Liver (tissue), 9 donors: Measurements from ENCODE around the gene TMEM109. TPM values are rescaled to one million over a fixed set of nuclear protein-coding genes. Genes with fewer than 3 reads are reported as not detected.

Source experiments
- DNase-seq: peaks from one replicate; pipeline ENCODE4 v3.0.0-alpha.2; 2017; ENCODE audit warnings: low spot score
- H3K27ac ChIP-seq, 2 donors: one replicate each; pipeline ENCODE4 v1.7.0; 2013; ENCODE audit warnings: inconsistent platforms in 2 of 2, low read length in 2 of 2, control low read depth in 1 of 2, low read depth in 1 of 2, mild to moderate bottlenecking in 1 of 2
- H3K27me3 ChIP-seq, 4 donors: one replicate each; pipeline versions ENCODE4 v1.6.1 to v1.7.0; 2013; ENCODE audit warnings: low read length in 3 of 4, inconsistent platforms in 1 of 4, mild to moderate bottlenecking in 1 of 4, moderate library complexity in 1 of 4; ENCODE audit not compliant: control insufficient read depth in 4 of 4, insufficient read depth in 4 of 4
- H3K36me3 ChIP-seq, 4 donors: one replicate each; pipeline versions ENCODE4 v1.6.1 to v1.7.0; 2013; ENCODE audit warnings: low read length in 3 of 4, mild to moderate bottlenecking in 3 of 4, low read depth in 1 of 4, moderate library complexity in 1 of 4; ENCODE audit not compliant: control insufficient read depth in 4 of 4, insufficient read depth in 3 of 4
- H3K4me1 ChIP-seq, 4 donors: one replicate each; pipeline versions ENCODE4 v1.6.1 to v1.7.0; 2013; ENCODE audit warnings: low read length in 3 of 4, mild to moderate bottlenecking in 3 of 4, moderate library complexity in 1 of 4; ENCODE audit not compliant: control insufficient read depth in 4 of 4, insufficient read depth in 4 of 4
- H3K4me3 ChIP-seq, 3 donors: one replicate each; pipeline versions ENCODE4 v1.6.1 to v1.7.0; 2013; ENCODE audit warnings: low read length in 3 of 3, control low read depth in 1 of 3, low read depth in 1 of 3, mild to moderate bottlenecking in 1 of 3
- H3K9ac ChIP-seq, 2 donors: one replicate each; pipeline ENCODE4 v1.7.0; 2013; ENCODE audit warnings: low read length in 2 of 2, mild to moderate bottlenecking in 2 of 2, moderate library complexity in 2 of 2, control low read depth in 1 of 2, low read depth in 1 of 2
- H3K9me3 ChIP-seq, 4 donors: one replicate each; pipeline versions ENCODE4 v1.6.1 to v1.7.0; 2013; ENCODE audit warnings: low read length in 3 of 4; ENCODE audit not compliant: control insufficient read depth in 4 of 4
- FOXA1 ChIP-seq: IDR thresholded peaks from 2 replicates; pipeline ENCODE4 v1.6.1; 2016; ENCODE audit warnings: antibody characterized with exemption
- FOXA2 ChIP-seq: IDR thresholded peaks from 2 replicates; pipeline ENCODE4 v1.6.1; 2016; ENCODE audit warnings: antibody characterized with exemption
- GABPA ChIP-seq, 2 donors: IDR thresholded peaks in 1 of 2; conservative IDR thresholded peaks in 1 of 2; 2 replicates each; pipeline ENCODE4 v1.6.1; 2016; ENCODE audit warnings: antibody characterized with exemption in 2 of 2, mild to moderate bottlenecking in 1 of 2, moderate library complexity in 1 of 2
- HNF4A ChIP-seq, 2 donors: conservative IDR thresholded peaks; 2 replicates each; pipeline ENCODE4 v1.6.1; 2016; ENCODE audit warnings: antibody characterized with exemption in 2 of 2, mild to moderate bottlenecking in 2 of 2
- HNF4G ChIP-seq: IDR thresholded peaks from 2 replicates; pipeline ENCODE4 v1.6.1; 2016; ENCODE audit warnings: antibody characterized with exemption
- JUND ChIP-seq, 2 donors: IDR thresholded peaks; 2 replicates each; pipeline ENCODE4 v1.6.1; 2016; ENCODE audit warnings: antibody characterized with exemption in 2 of 2
- NR2F2 ChIP-seq: IDR thresholded peaks from 2 replicates; pipeline ENCODE4 v1.6.1; 2016; ENCODE audit warnings: antibody characterized with exemption
- RAD21 ChIP-seq, 2 donors: IDR thresholded peaks; 2 replicates each; pipeline ENCODE4 v1.6.1; 2016; ENCODE audit warnings: antibody characterized with exemption in 2 of 2, mild to moderate bottlenecking in 2 of 2
- RXRA ChIP-seq, 2 donors: IDR thresholded peaks; 2 replicates each; pipeline ENCODE4 v1.6.1; 2017 to 2018; ENCODE audit warnings: antibody characterized with exemption in 2 of 2, mild to moderate bottlenecking in 1 of 2
- SP1 ChIP-seq: IDR thresholded peaks from 2 replicates; pipeline ENCODE4 v1.6.1; 2018; ENCODE audit warnings: antibody characterized with exemption, mild to moderate bottlenecking
- TAF1 ChIP-seq: conservative IDR thresholded peaks from 2 replicates; pipeline ENCODE4 v1.6.1; 2016; ENCODE audit warnings: antibody characterized with exemption, mild to moderate bottlenecking
- YY1 ChIP-seq: IDR thresholded peaks from 2 replicates; pipeline ENCODE4 v1.6.1; 2016; ENCODE audit warnings: antibody characterized with exemption, mild to moderate bottlenecking
- WGBS: extraction: QIAGEN DNeasy Blood & Tissue Kit; methylation state at CpG from one replicate; pipeline ENCODE4 v1.1.7; 2013; 5-methylcytosine and 5-hydroxymethylcytosine counted together
- polyA plus RNA-seq, 2 donors: library from polyadenylated mRNA; stranded (reverse) in 1 of 2; unstranded in 1 of 2; fragments of 200-250 nt in 1 of 2; fragments of >200 nt in 1 of 2; fragmentation: Nextera tagmentation in 1 of 2; extraction: Ambion mirVana in 1 of 2; gene quantifications; one replicate each; pipeline versions ENCODE4 v1.2.1 to v1.2.3, GENCODE V29; 2013 to 2015
- total RNA-seq, 2 donors: library from RNA; depleted of rRNA; stranded (reverse); fragments of >200 nt; gene quantifications; one replicate each; pipeline ENCODE4 v1.2.3, GENCODE V29; 2014
- TF ChIP-seq, protein P1 (sequence below): fragments of 150-350 bp; IDR thresholded peaks from 2 replicates; pipeline ENCODE4 v1.5.1; 2017; ENCODE audit warnings: improper control_type of control experiment, low read depth, low read length; ENCODE audit not compliant: missing input control
- TF ChIP-seq, protein P2 (sequence below): IDR thresholded peaks from 2 replicates; pipeline ENCODE4 v1.6.1; 2016; ENCODE audit warnings: antibody characterized with exemption
- TF ChIP-seq, protein P3 (sequence below): IDR thresholded peaks from 2 replicates; pipeline ENCODE4 v1.6.1; 2016; ENCODE audit warnings: antibody characterized with exemption
- TF ChIP-seq, protein P4 (sequence below): IDR thresholded peaks from 2 replicates; pipeline ENCODE4 v1.6.1; 2016; ENCODE audit warnings: antibody characterized with exemption, mild to moderate bottlenecking
- TF ChIP-seq, protein P5 (sequence below): IDR thresholded peaks from 2 replicates; pipeline ENCODE4 v1.6.1; 2016; ENCODE audit warnings: antibody characterized with exemption
- donor health status: healthy.
- donor health status: healthy.
- donor health status: healthy.
- donor health status: healthy.
- donor health status: healthy.

TMEM109 gene
- total and polyA plus RNA-seq, 4 donors: 20.6 to 40.3 (median 30.6) TPM

DNA sequence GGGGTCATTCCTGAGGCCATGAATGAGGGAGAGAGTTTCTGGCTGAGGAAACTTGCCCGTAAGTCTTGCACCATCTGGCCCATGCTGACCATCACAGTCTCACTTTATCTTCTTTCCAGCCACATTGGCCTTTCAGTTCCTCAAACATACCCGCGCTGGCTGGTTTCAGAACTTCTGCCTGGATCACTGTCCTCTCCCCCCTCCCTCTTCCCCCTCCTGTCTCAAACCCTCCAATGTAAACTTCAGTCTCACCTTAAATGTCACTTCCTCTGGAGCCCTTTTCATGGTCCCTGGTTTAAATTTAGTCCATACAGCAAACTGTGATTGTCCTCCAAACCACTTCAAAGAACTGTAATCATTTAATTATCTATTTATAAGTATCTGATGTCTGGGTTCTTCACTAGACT, 3.7 kb upstream of the TMEM109 start (continued):
- TF ChIP-seq, protein P1, sequence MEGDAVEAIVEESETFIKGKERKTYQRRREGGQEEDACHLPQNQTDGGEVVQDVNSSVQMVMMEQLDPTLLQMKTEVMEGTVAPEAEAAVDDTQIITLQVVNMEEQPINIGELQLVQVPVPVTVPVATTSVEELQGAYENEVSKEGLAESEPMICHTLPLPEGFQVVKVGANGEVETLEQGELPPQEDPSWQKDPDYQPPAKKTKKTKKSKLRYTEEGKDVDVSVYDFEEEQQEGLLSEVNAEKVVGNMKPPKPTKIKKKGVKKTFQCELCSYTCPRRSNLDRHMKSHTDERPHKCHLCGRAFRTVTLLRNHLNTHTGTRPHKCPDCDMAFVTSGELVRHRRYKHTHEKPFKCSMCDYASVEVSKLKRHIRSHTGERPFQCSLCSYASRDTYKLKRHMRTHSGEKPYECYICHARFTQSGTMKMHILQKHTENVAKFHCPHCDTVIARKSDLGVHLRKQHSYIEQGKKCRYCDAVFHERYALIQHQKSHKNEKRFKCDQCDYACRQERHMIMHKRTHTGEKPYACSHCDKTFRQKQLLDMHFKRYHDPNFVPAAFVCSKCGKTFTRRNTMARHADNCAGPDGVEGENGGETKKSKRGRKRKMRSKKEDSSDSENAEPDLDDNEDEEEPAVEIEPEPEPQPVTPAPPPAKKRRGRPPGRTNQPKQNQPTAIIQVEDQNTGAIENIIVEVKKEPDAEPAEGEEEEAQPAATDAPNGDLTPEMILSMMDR: no peak
- TF ChIP-seq, protein P2, sequence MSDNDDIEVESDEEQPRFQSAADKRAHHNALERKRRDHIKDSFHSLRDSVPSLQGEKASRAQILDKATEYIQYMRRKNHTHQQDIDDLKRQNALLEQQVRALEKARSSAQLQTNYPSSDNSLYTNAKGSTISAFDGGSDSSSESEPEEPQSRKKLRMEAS: no peak
- TF ChIP-seq TAF1 (no peak), FOXA2 (no peak)

DNA sequence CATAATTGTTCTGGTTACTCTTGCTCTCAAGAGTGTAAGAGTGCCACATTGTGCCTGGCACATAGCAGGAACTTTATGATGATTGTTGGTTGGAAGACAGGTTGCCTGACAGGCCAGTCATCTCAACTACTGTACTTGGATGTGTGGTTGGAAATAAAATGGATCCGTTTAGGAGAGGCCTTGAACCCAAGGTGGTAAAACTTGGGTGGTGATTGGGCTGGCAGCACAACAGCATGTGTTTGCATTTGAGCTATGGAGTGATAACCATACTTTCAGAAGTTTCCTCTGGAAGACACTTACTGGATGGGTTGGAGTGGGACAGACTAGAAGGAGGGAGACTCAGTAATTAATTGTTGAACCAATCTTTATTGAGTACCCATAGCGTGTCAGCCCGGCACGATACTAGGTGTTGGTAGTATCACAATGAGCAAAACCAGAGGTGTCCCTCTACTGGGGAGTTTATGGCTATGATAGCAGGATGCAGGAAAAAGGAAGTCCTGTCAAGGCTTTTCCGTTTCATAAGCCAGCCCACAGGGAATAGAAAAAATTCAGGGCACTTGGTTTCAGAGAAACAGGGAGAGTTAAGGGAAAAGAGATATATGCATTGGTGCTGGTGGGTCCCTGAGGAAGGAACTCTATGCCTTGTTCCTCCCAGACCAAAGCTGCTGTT, 3.1 kb upstream of the TMEM109 start:
- Histone ChIP-seq H3K4me1 (peaks cover 8 to 33% (median 16%) of the 10 kb centered on the region in 4 donors), H3K4me3 (no peak overlapping the region), H3K9ac (no peak overlapping the region), H3K27me3 (no peaks in the 10 kb centered on the region), H3K27ac (no peak overlapping the region), H3K36me3 (no peaks in the 10 kb centered on the region), H3K9me3 (no peaks in the 10 kb centered on the region)
- TF ChIP-seq, protein P2: no peak
- no peak for TF ChIP-seq RXRA (IDR thresholded peaks at IDR 0.05)
- TF ChIP-seq HNF4G: no peak
- TF ChIP-seq, protein P1: no peak
- no peak for TF ChIP-seq RAD21 (IDR thresholded peaks at IDR 0.05)
- no peak for TF ChIP-seq YY1
- no peak for TF ChIP-seq SP1
- TF ChIP-seq TAF1: no peak
- TF ChIP-seq, protein P3, sequence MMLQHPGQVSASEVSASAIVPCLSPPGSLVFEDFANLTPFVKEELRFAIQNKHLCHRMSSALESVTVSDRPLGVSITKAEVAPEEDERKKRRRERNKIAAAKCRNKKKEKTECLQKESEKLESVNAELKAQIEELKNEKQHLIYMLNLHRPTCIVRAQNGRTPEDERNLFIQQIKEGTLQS: no peak
- no peak for TF ChIP-seq NR2F2
- TF ChIP-seq GABPA (IDR thresholded peaks at IDR 0.05 in 1 of 2, conservative IDR thresholded peaks at IDR 0.05 in 1 of 2): no peak
- TF ChIP-seq JUND (IDR thresholded peaks at IDR 0.05): no peak
- TF ChIP-seq, protein P4, sequence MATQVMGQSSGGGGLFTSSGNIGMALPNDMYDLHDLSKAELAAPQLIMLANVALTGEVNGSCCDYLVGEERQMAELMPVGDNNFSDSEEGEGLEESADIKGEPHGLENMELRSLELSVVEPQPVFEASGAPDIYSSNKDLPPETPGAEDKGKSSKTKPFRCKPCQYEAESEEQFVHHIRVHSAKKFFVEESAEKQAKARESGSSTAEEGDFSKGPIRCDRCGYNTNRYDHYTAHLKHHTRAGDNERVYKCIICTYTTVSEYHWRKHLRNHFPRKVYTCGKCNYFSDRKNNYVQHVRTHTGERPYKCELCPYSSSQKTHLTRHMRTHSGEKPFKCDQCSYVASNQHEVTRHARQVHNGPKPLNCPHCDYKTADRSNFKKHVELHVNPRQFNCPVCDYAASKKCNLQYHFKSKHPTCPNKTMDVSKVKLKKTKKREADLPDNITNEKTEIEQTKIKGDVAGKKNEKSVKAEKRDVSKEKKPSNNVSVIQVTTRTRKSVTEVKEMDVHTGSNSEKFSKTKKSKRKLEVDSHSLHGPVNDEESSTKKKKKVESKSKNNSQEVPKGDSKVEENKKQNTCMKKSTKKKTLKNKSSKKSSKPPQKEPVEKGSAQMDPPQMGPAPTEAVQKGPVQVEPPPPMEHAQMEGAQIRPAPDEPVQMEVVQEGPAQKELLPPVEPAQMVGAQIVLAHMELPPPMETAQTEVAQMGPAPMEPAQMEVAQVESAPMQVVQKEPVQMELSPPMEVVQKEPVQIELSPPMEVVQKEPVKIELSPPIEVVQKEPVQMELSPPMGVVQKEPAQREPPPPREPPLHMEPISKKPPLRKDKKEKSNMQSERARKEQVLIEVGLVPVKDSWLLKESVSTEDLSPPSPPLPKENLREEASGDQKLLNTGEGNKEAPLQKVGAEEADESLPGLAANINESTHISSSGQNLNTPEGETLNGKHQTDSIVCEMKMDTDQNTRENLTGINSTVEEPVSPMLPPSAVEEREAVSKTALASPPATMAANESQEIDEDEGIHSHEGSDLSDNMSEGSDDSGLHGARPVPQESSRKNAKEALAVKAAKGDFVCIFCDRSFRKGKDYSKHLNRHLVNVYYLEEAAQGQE: no peak
- no peak for TF ChIP-seq FOXA2
- TF ChIP-seq FOXA1: no peak
- TF ChIP-seq, protein P5, sequence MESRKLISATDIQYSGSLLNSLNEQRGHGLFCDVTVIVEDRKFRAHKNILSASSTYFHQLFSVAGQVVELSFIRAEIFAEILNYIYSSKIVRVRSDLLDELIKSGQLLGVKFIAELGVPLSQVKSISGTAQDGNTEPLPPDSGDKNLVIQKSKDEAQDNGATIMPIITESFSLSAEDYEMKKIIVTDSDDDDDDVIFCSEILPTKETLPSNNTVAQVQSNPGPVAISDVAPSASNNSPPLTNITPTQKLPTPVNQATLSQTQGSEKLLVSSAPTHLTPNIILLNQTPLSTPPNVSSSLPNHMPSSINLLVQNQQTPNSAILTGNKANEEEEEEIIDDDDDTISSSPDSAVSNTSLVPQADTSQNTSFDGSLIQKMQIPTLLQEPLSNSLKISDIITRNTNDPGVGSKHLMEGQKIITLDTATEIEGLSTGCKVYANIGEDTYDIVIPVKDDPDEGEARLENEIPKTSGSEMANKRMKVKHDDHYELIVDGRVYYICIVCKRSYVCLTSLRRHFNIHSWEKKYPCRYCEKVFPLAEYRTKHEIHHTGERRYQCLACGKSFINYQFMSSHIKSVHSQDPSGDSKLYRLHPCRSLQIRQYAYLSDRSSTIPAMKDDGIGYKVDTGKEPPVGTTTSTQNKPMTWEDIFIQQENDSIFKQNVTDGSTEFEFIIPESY: no peak
- no peak for TF ChIP-seq HNF4A (conservative IDR thresholded peaks at IDR 0.05)
- DNase-seq: no peak
- WGBS: 61% methylated on average over 5 of the region's 5 CpGs
